Tibial nerve (tissue), 4 donors: Measurements from ENCODE around the gene ATP8B1. TPM values are rescaled to one million over a fixed set of nuclear protein-coding genes. Genes with fewer than 3 reads are reported as not detected.
A peak's percentile ranks its signal among the peaks of the same experiment; 100 is the strongest.

Source experiments
- DNase-seq, 2 donors: peaks; one replicate each; pipeline ENCODE4 v3.0.0-alpha.2; 2019; ENCODE audit warnings: low spot score in 2 of 2
- H3K27ac ChIP-seq, 4 donors: fragments of 200-600 bp; sonication (generic) in 3 of 4; one replicate each; pipeline ENCODE4 v1.5.1; 2017 to 2019; ENCODE audit warnings: mild to moderate bottlenecking in 1 of 4
- H3K27me3 ChIP-seq, 2 donors: fragments of 200-600 bp; sonication (generic) in 1 of 2; one replicate each; pipeline versions ENCODE4 v1.5.1 to v1.6.0; 2017 to 2019
- H3K36me3 ChIP-seq, 3 donors: fragments of 200-600 bp; sonication (generic); one replicate each; pipeline ENCODE4 v1.5.1; 2018 to 2019
- H3K4me1 ChIP-seq, 4 donors: fragments of 200-600 bp; sonication (generic) in 3 of 4; one replicate each; pipeline ENCODE4 v1.5.1; 2017 to 2019
- H3K4me3 ChIP-seq, 4 donors: fragments of 200-600 bp; sonication (generic) in 3 of 4; one replicate each; pipeline ENCODE4 v1.5.1; 2017 to 2019; ENCODE audit warnings: mild to moderate bottlenecking in 1 of 4, moderate library complexity in 1 of 4
- H3K9me3 ChIP-seq, 4 donors: fragments of 200-600 bp; sonication (generic) in 3 of 4; one replicate each; pipeline ENCODE4 v1.5.1; 2017 to 2019
- EP300 ChIP-seq, 2 donors: sonication (generic); formaldehyde crosslinking; IDR thresholded peaks; one replicate each; pipeline ENCODE4 v1.6.1; 2017; ENCODE audit warnings: antibody characterized with exemption in 2 of 2, mild to moderate bottlenecking in 1 of 2
- POLR2A ChIP-seq, 2 donors: fragments of 450-650 bp; IDR thresholded peaks; one replicate each; pipeline ENCODE4 v1.6.1; 2017; ENCODE audit warnings: antibody characterized with exemption in 2 of 2, mild to moderate bottlenecking in 2 of 2, moderate library complexity in 2 of 2
- WGBS, 2 donors: methylation state at CpG; one replicate each; pipeline ENCODE4 v1.1.5; 2018; 5-methylcytosine and 5-hydroxymethylcytosine counted together
- total RNA-seq, 4 donors: library from RNA; depleted of rRNA; stranded (reverse); fragments of >200 nt; gene quantifications; one replicate each; pipeline ENCODE4 v1.1.0, GENCODE V29; 2016
- TF ChIP-seq, protein P1 (sequence below), 5 experiments: fragments of 200-600 bp in 3 of 5; fragments of 450-650 bp in 2 of 5; sonication (generic) in 3 of 5; IDR thresholded peaks; one replicate each; pipeline ENCODE4 v1.5.1; 2016 to 2019; ENCODE audit warnings: antibody characterized with exemption in 5 of 5, mild to moderate bottlenecking in 3 of 5, moderate library complexity in 2 of 5

Gene ATP8B1
- total RNA-seq, 4 donors from 2014 or later = 8.0 to 25.8 (median 12.4) TPM

DNA sequence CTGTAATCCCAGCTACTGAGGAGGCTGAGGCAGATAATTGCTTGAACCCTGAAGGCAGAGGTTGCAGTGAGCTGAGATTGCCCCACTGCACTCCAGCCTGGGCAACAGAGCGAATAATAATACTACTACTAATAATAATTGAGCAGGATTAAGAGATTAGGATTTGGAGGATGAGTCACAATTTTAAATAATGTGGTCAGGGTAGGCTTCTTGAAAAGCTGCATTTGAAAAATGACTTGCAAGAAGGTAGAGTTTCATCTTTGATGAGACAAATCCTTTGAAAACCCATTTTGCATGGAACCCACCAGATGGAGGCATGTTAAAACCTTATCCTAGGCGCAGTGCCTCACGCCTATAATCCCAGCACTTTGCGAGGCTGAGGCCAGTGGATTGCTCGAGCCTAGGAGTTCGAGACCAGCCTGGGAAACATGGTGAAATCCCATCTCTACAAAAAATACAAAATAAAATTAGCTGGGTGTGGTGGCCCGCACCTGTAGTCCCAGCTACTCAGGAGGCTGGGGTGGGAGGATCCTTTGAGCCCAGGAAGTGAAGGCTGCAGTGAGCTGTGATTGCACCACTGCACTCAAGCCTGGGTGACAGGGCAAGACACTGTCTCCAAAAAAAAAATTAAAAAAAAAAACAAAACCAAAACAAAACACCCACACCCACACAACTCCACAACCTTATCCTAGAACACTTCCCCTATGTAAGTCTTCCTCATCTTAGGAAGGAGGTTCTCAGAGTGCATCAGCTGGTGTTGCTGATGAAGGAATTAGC lies 3.3 kb upstream of the ATP8B1 start:
- 92 to 94% methylated on average over 7 of the region's 7 CpGs for WGBS, 2 donors
- Histone ChIP-seq H3K27me3 (peaks cover 0 to 21% of the 10 kb centered on the region in 2 donors), H3K4me1 (peaks cover 0 to 43% (median 16%) of the 10 kb centered on the region in 4 donors), H3K36me3 (no peaks in the 10 kb centered on the region), H3K27ac (peak overlapping the region in 2 of 4 donors; percentile 11 to 63), H3K4me3 (no peak overlapping the region), H3K9me3 (peaks cover 0 to under 1% (median 0%) of the 10 kb centered on the region in 4 donors)
- no peak for DNase-seq
- no peak for TF ChIP-seq POLR2A (IDR thresholded peaks at IDR 0.05)
- TF ChIP-seq, protein P1, sequence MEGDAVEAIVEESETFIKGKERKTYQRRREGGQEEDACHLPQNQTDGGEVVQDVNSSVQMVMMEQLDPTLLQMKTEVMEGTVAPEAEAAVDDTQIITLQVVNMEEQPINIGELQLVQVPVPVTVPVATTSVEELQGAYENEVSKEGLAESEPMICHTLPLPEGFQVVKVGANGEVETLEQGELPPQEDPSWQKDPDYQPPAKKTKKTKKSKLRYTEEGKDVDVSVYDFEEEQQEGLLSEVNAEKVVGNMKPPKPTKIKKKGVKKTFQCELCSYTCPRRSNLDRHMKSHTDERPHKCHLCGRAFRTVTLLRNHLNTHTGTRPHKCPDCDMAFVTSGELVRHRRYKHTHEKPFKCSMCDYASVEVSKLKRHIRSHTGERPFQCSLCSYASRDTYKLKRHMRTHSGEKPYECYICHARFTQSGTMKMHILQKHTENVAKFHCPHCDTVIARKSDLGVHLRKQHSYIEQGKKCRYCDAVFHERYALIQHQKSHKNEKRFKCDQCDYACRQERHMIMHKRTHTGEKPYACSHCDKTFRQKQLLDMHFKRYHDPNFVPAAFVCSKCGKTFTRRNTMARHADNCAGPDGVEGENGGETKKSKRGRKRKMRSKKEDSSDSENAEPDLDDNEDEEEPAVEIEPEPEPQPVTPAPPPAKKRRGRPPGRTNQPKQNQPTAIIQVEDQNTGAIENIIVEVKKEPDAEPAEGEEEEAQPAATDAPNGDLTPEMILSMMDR (IDR thresholded peaks at IDR 0.05) = no peak

DNA sequence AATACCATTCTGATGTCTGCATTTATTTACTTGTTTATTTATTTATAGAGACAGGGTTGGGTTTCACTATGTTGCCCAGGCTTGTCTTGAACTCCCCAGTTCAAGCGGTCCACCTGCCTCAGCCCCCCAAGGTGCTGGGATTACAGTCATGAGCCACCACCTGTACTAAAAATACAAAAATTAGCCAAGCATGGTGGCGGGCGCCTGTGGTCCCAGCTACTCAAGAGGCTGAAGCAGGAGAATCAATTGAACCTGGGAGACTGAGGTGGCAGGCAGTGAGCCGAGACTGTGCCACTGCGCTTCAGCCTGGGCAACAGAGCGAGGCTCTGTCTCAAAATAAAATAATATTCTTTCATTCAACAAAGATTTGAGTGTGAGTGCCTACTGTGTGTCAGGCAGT lies 2.0 kb upstream of the ATP8B1 start:
- no peaks in the 10 kb centered on the region for H3K9me3 ChIP-seq
- no peak overlapping the region for H3K27ac ChIP-seq
- no peak overlapping the region for H3K4me3 ChIP-seq
- H3K27me3 ChIP-seq = peaks cover 0 to 33% of the 10 kb centered on the region in 2 donors
- TF ChIP-seq POLR2A (IDR thresholded peaks at IDR 0.05) (no peak), EP300 (IDR thresholded peaks at IDR 0.05) (no peak)
- TF ChIP-seq, protein P1 (IDR thresholded peaks at IDR 0.05) = no peak
- H3K4me1 ChIP-seq = peaks cover 0 to 43% (median 16%) of the 10 kb centered on the region in 4 donors
- no peak for DNase-seq
- H3K36me3 ChIP-seq = no peaks in the 10 kb centered on the region
- 95 to 97% methylated on average over 6 of the region's 6 CpGs for WGBS, 2 donors

DNA sequence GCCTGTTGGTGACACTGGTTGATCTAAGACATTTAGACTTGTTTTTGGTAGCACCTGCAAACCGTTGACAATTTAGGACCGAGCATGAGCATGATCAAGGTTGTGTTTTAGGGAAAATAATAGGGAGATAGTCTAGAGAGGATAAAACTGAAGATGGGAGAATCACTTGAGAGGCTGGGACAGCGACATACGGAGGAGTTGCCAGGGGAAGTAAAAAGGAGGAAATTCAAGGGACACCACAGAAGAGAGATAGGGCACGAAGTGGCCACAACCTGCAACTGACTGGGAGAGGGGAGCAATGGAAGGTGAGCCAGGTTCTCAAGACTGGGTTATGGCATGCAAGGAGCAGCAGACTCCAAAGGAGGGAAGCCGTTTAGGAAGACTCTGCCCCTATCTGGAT lies 1.4 kb upstream of the ATP8B1 start:
- H3K27ac ChIP-seq = no peak overlapping the region
- H3K9me3 ChIP-seq = no peaks in the 10 kb centered on the region
- H3K4me1 ChIP-seq = peaks cover 0 to 43% (median 16%) of the 10 kb centered on the region in 4 donors
- no peak for TF ChIP-seq EP300 (IDR thresholded peaks at IDR 0.05)
- H3K36me3 ChIP-seq = no peaks in the 10 kb centered on the region
- DNase-seq = no peak
- WGBS, 2 donors = 70 to 79% methylated on average over 6 of the region's 6 CpGs
- H3K4me3 ChIP-seq = no peak overlapping the region
- peaks cover 0 to 33% of the 10 kb centered on the region in 2 donors for H3K27me3 ChIP-seq

DNA sequence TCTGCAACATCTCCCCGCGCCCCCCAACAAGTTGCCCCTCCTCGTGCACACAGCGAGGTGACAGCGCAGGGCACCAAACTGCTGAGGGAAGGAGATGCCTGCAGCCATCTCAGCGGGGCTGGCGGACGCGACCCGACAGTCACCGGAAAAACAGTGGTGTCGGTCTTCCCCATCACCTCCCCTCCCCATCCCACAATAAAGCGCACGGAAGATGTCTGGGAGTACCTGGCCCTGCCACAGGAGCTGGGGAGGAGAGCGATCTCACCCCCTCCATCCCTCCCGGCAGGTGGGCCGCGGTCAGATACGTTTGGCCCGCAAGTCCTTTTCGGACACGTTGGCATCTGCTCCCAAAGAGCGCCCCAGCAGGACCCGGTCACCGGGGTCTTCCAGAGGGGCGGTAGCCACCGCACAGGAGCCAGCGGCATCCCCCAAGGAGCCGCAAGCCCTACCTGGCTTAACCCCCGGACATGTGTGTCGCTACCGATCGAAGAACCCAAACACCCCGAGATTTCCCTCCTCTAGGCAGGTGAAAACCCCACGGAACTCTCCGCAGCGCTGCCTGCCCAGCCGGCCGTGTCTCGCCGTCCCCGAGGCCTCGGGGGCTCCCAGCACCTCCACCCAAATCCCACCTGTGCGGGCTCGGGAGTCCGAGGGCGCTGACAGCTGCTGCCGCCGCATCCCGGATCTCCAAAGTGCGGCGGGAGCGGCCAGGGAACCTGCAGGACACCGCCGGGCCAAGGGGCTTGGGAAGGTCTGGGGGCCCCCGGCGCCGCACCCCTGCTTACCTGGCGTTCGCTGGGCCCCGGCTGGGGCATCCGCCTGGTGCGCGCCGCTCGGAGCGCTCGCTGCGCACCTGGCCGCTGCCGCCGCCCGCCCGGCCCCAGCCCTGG lies 657 bp downstream of the ATP8B1 start:
- WGBS, 2 donors = 1 to 2% methylated on average over 26 to 48 of the region's 74 CpGs
- no peak for TF ChIP-seq EP300 (IDR thresholded peaks at IDR 0.05)
- TF ChIP-seq, protein P1 (IDR thresholded peaks at IDR 0.05) = no peak
- TF ChIP-seq POLR2A (IDR thresholded peaks at IDR 0.05) = no peak
- Histone ChIP-seq H3K4me1 (peaks cover 0 to 35% (median 16%) of the 10 kb centered on the region in 4 donors), H3K27ac (peak overlapping the region; percentile 23 to 73 (median 53)), H3K4me3 (peak overlapping the region; percentile 43 to 61 (median 52)), H3K36me3 (no peaks in the 10 kb centered on the region), H3K27me3 (peaks cover 0 to 36% of the 10 kb centered on the region in 2 donors), H3K9me3 (no peaks in the 10 kb centered on the region)
- no peak for DNase-seq

DNA sequence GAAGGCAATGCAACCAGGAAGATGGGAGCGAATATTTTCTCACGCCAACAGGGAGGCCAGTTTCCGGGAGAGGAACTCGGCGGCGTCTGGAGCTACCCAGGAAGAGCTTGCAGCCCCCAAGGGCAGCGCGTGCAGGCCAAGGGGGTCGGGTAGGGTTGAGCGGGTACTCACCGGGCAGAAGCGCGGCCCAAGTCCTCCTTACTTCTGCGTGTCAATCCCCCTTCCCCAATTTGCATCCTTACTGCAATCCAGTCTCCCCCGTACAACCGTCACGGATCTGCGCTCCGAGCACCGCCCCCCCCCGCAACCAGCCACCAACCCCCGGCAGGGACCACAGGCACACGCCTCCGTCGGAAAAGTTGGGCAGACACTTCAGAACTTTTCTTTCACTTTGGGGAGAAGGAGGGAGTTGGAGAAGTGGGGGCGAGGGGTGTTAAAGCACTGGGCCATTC lies 1.3 kb downstream of the ATP8B1 start:
- no peaks in the 10 kb centered on the region for H3K9me3 ChIP-seq
- H3K36me3 ChIP-seq = no peaks in the 10 kb centered on the region
- H3K27ac ChIP-seq = peak overlapping the region in 3 of 4 donors; percentile 16 to 73 (median 73)
- DNase-seq = no peak
- TF ChIP-seq EP300 (IDR thresholded peaks at IDR 0.05) (no peak), POLR2A (IDR thresholded peaks at IDR 0.05) (no peak)
- peak overlapping the region; percentile 43 to 61 (median 52) for H3K4me3 ChIP-seq
- peaks cover 0 to 28% (median 16%) of the 10 kb centered on the region in 4 donors for H3K4me1 ChIP-seq
- 2 to 4% methylated on average over 24 to 26 of the region's 26 CpGs for WGBS, 2 donors
- peaks cover 0 to 36% of the 10 kb centered on the region in 2 donors for H3K27me3 ChIP-seq
